DMS53 (cell line): ENCODE data around the gene ABR.
"Not testable (repeated sequence)": the region's sequence is repeated elsewhere in the genome, so short reads cannot be mapped to it uniquely, and the experiment has no call there.

Source experiments
- DNase-seq: peaks from one replicate; lab custom pipeline; 2025; lab: John Stamatoyannopoulos, UW

The ABR gene

DNA sequence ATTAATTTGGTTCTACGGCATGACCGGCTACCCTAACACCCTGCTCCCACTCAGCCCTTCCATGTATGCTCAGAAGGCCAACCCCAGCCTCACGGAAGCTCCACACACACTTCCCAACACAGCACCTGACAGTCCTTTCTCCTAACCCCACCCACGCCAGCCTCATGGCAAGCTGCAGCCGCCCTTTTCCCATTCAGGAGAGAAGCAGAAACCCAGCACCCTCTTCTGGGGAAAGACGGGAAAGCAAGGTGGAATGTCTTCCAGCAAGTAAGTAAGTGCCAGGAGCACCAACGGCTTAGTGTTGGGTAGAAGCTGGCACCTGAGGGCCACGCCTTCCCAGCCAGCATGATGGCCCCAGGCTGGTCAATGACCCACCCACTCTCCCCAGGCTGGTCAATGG is 32.1 kb downstream of the ABR start:
- DNase-seq = peak; percentile 72

DNA sequence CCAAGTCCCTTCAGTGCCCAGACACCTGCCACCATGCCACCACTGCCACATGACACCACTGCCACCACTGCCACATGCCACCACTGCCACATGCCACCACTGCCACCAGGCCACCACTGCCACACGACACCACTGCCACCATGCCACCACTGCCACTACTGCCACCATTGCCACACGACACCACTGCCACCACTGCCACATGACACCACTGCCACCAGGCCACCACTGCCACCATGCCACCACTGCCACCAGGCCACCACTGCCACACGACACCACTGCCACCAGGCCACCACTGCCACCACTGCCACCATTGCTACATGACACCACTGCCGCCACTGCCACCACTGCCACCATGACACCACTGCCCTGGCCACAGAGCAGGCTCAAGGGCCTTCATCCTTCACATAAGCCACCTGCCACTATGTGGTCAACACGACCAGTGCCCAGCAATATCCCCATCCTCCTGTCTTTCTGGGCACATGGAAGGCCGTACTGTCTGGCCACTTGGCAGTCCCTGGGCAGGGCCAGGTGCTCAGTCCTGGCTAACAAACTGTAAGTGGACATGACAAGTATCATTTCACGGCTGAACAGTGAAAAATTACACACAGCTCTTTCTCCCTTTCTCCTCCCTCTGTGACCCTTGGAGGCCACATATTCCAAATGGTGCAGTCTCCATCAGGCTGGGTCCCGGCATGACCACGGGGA is 33.1 kb downstream of the ABR start:
- no peak for DNase-seq

- no peak for DNase-seq
Observed at GRCh38 chr17:1145311-1145986, 34.3 kb downstream of the ABR start.

DNA sequence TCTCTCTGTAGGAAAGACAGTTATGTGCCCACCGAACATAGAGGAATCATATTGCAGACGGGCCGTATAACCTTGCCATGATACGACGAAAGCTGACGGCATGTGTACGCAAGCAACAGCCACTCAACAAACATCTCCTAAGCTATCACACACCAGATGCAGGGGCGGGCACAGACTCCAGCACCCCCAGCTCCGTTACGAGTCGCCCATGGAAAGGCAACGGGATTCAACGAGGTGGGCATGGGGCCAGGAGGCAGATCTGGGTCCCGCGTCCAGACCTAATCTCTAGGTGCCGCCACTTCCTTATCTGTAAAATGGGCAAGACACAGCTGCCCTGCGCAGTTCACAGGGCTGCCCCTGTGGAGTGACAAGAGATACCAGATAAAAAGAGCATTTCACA is 35.6 kb downstream of the ABR start:
- DNase-seq = no peak

GRCh38 chr17:1143573-1143972 is 36.2 kb downstream of the ABR start:
- peak; percentile 42 for DNase-seq

GRCh38 chr17:1142561-1142971 is 37.2 kb downstream of the ABR start:
- no peak for DNase-seq

- peak; percentile 96 for DNase-seq
Observed at GRCh38 chr17:1137465-1137894, 42.3 kb downstream of the ABR start.

GRCh38 chr17:1136748-1137147 is 43.0 kb downstream of the ABR start:
- no peak for DNase-seq

GRCh38 chr17:1134634-1135324 is 45.0 kb downstream of the ABR start:
- DNase-seq = no peak

DNA sequence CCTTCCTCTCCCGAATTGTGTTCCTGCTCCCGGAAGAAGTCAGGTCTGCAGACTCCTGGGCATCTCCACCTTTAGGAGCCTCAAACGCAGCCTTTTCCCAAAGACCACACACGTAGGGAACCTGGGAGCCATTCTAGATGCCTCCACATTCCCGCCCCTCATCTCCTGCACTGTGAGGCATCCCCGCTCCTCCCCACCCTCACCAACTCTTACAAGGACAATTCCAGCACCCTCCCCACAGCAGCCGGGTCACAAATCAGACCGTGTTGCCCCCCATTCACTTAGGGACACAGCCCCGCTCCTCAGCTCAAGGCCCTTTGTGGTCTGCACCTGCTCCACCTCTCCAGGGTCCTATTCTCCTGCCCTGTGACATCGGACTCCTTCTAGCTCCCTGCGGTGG is 49.6 kb downstream of the ABR start:
- no peak for DNase-seq

- not testable (repeated sequence) for DNase-seq
Observed at GRCh38 chr17:1128463-1128862, 51.3 kb downstream of the ABR start.

GRCh38 chr17:1126801-1127550 is 52.8 kb downstream of the ABR start:
- no peak for DNase-seq

DNA sequence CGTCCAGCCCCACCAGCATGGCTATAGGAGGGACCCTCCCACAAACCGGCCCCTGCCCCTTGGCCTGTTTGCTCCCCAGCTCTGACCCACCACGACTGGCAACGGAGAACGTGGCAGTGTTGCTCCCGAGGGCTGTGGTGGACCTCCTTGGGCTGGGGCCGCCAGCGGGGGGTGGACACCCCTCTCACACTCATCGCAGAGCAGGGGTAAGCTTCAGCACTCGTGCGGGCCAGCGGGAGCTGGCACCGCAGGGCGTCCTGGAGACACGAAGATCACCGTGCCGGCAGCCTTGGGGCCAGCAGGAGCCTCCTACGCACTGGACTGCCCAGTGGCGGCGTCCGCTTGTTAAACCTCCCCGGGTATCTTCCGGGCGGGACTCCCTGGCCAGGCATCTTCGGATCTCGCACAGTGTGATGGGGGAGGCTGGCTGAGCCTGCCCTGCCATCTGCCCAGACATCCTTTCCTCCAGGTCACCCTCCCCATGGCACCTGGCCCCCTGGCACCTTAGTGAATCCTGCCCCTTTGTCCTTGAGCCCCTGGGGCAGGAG is 53.5 kb downstream of the ABR start:
- peak; percentile 36 for DNase-seq

GRCh38 chr17:1125788-1126145 is 54.0 kb downstream of the ABR start:
- DNase-seq = no peak

DNA sequence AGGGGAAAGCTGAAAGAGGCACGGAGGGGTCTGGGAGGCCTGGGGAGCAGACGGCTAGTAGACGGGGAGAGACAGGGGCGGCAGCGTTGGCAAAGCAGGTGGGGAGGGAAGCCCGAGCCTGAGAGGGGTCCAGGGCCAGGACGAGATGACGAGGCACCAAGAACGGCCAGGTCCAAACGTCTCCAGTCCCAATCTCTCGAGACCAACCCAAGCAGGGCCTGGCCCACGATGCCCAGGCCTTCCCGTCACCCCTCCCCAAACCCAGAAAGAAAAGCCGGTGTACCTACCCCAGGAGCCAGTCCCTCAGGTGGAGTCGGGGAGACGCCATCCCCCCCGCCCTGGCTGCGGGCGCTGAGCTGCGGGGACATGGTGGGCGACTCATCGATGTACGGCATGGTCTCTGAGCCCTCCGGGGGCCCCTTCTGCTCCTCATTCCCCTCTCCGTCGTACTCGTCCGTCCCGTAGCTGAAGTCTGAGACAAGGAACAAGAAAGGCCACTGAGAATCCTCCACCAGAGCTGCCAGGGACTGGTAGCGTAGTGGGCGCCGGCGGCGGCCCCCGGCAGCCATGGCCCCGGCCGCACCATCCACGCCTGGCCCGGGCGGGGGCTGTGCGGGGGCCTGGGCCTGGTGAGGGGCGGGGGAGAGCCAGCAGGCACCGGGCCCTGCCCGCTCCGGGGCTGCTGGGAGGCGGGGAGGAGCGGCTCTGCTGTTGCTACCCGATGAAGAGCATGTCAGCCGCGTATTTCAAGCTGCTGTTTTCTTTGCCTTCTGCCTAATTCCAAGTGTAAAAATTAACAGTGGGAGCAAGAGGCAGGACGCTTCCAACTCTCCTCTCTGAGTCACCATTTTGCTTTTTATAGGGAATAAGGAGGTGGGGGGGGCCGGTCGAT is 54.6 kb downstream of the ABR start:
- no peak for DNase-seq

GRCh38 chr17:1123921-1124715 is 55.7 kb downstream of the ABR start:
- peak; percentile 72 for DNase-seq

DNA sequence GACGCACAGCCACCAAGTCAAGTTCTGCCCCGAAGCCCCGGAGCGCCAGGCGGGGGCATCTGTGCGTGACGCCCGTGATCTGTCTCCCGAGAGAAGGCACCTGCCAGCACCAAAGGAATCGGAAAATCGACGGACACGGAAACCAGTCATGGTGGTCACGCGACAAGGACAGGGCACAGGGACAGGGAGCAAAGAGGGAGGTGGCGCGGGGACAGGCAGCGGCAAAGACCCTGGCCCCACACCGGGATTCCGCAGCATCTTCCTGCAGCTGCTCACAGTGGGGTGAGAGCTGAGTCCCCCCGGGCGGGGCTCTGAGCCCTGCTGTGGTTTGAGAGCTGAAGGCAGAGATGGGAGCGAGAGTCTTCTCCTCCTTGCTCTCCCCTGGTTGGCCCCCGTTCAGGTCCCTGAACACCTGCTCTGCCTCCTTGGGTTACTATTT is 56.4 kb downstream of the ABR start:
- peak; percentile 68 for DNase-seq

DNA sequence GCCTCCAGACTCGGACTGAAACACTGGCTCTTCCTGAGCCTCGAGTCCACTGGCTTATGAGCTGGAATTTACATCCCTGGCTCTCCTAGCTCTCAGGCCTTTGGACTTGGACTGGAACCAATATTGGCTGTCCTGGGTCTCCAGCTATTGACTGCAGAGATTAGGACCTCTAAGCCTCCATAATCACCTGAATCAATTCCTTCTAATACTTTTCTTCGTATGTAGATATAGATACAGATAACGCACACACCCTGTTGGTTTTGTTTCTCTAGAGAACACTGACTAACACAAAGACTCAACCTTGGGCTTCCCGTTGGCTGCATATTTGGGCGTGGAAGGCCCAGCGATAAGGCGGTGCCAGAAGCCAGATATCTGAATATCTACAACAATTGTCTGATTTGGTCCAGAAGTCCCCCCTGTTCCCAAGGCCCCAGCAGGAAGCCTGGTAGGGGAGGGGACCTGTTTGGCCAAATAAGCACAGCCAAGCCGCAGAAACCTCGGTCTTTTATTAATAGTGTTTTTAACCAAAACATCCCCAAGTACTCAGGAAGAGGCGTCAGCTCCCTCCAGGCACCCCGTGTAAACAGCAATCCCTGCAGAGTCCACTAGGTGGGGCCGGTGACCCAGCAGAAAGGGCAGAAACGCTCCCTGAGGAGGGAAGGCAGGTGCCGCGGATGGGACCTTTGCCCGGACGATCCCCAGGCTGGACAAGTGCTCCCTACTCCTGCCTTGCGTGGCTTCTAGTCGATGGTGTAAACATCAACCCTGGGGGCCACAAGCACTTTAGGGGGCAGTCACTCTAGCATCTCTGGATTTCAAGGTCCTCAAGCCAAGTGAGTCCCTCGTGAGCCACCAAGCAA is 57.0 kb downstream of the ABR start:
- peak; percentile 79 for DNase-seq

GRCh38 chr17:1121442-1121817 is 58.4 kb downstream of the ABR start:
- DNase-seq = not testable (repeated sequence)
